Mesenchymal stem cell (in vitro differentiated cells and primary cell): ENCODE data around the gene GPR179.
A peak's percentile ranks its signal among the peaks of the same experiment; 100 is the strongest.

Source experiments
- DNase-seq: peaks from one replicate; pipeline ENCODE4 v3.0.0-alpha.2; 2013
- H2AFZ ChIP-seq: one replicate; pipeline ENCODE4 v1.6.1; 2013; ENCODE audit warnings: low read depth, mild to moderate bottlenecking, control low read depth, inconsistent platforms, low read length, moderate library complexity
- H2AK5ac ChIP-seq: 2 replicates; pipeline ENCODE4 v1.6.1; 2013; ENCODE audit warnings: low read length, moderate library complexity, mild to moderate bottlenecking, inconsistent platforms; ENCODE audit not compliant: severe bottlenecking
- H2BK120ac ChIP-seq: one replicate; pipeline ENCODE4 v1.6.1; 2013; ENCODE audit warnings: low read depth, mild to moderate bottlenecking, inconsistent platforms, low read length, moderate library complexity
- H2BK12ac ChIP-seq, 2 experiments: one replicate each; pipeline ENCODE4 v1.6.1; 2013; ENCODE audit warnings: inconsistent platforms in 2 of 2, low read length in 2 of 2, mild to moderate bottlenecking in 2 of 2, moderate library complexity in 2 of 2, control low read depth in 1 of 2
- H2BK15ac ChIP-seq: one replicate; pipeline ENCODE4 v1.6.1; 2013; ENCODE audit warnings: mild to moderate bottlenecking, low read depth, inconsistent platforms; ENCODE audit not compliant: poor library complexity, severe bottlenecking
- H2BK5ac ChIP-seq: 2 replicates; pipeline ENCODE4 v1.6.1; 2013; ENCODE audit warnings: low read depth, mild to moderate bottlenecking, low read length, control low read depth, inconsistent platforms; ENCODE audit not compliant: poor library complexity, severe bottlenecking
- H3K14ac ChIP-seq, 2 experiments: one replicate each; pipeline ENCODE4 v1.6.1; 2013; ENCODE audit warnings: inconsistent platforms in 2 of 2, low read length in 2 of 2, control low read depth in 1 of 2, mild to moderate bottlenecking in 1 of 2, moderate library complexity in 1 of 2
- H3K18ac ChIP-seq, 2 experiments: one replicate each; pipeline ENCODE4 v1.6.1; 2013; ENCODE audit warnings: inconsistent platforms in 2 of 2, low read length in 2 of 2, control low read depth in 1 of 2, low read depth in 1 of 2, mild to moderate bottlenecking in 1 of 2
- H3K23ac ChIP-seq, 2 experiments: one replicate each; pipeline ENCODE4 v1.6.1; 2013; ENCODE audit warnings: inconsistent platforms in 2 of 2, low read length in 2 of 2, mild to moderate bottlenecking in 2 of 2, moderate library complexity in 2 of 2, control low read depth in 1 of 2
- H3K27ac ChIP-seq: 2 replicates; pipeline ENCODE4 v1.5.1; 2013; ENCODE audit warnings: mild to moderate bottlenecking, moderate library complexity, low read length, control low read depth, inconsistent platforms; ENCODE audit not compliant: poor library complexity, severe bottlenecking
- H3K27me3 ChIP-seq, 2 experiments: 2 replicates each; pipeline versions ENCODE4 v1.6.1 to v1.7.0; 2013; ENCODE audit warnings: low read length in 2 of 2, mild to moderate bottlenecking in 2 of 2, moderate library complexity in 2 of 2, control low read depth in 1 of 2, inconsistent platforms in 1 of 2; ENCODE audit not compliant: control insufficient read depth in 1 of 2, insufficient read depth in 1 of 2
- H3K36me3 ChIP-seq, 2 experiments: 2 replicates each; pipeline versions ENCODE4 v1.6.1 to v1.7.0; 2013; ENCODE audit warnings: low read length in 2 of 2, control low read depth in 1 of 2, inconsistent platforms in 1 of 2, low read depth in 1 of 2, mild to moderate bottlenecking in 1 of 2; ENCODE audit not compliant: insufficient read depth in 2 of 2, control insufficient read depth in 1 of 2
- H3K4ac ChIP-seq, 2 experiments: one replicate each; pipeline ENCODE4 v1.6.1; 2013; ENCODE audit warnings: inconsistent platforms in 2 of 2, low read length in 2 of 2, mild to moderate bottlenecking in 2 of 2, moderate library complexity in 2 of 2, control low read depth in 1 of 2, low read depth in 1 of 2
- H3K4me1 ChIP-seq: 2 replicates; pipeline ENCODE4 v1.6.1; 2013; ENCODE audit warnings: low read depth, low read length, control low read depth; ENCODE audit not compliant: control insufficient read depth, insufficient read depth
- H3K4me2 ChIP-seq: 2 replicates; pipeline ENCODE4 v1.6.1; 2013; ENCODE audit warnings: low read length, mild to moderate bottlenecking, inconsistent platforms; ENCODE audit not compliant: poor library complexity, severe bottlenecking
- H3K4me3 ChIP-seq, 2 experiments: 2 replicates each; pipeline versions ENCODE4 v1.5.1 to v1.7.0; 2013; ENCODE audit warnings: low read length in 2 of 2, mild to moderate bottlenecking in 2 of 2, control low read depth in 1 of 2, low read depth in 1 of 2; ENCODE audit not compliant: insufficient read depth in 1 of 2
- H3K79me1 ChIP-seq: replicated peaks from 2 replicates; pipeline ENCODE4 v1.6.1; 2013; ENCODE audit warnings: mild to moderate bottlenecking, control low read depth, low read length, inconsistent platforms; ENCODE audit not compliant: poor library complexity, severe bottlenecking
- H3K9ac ChIP-seq: 2 replicates; pipeline ENCODE4 v1.7.0; 2013; ENCODE audit warnings: mild to moderate bottlenecking, low read length, moderate library complexity
- H3K9me3 ChIP-seq: 2 replicates; pipeline ENCODE4 v1.7.0; 2013; ENCODE audit warnings: mild to moderate bottlenecking, low read length; ENCODE audit not compliant: control insufficient read depth
- H4K8ac ChIP-seq: one replicate; pipeline ENCODE4 v1.6.1; 2013; ENCODE audit warnings: inconsistent platforms, mild to moderate bottlenecking, low read length, moderate library complexity
- H4K91ac ChIP-seq: one replicate; pipeline ENCODE4 v1.6.1; 2013; ENCODE audit warnings: mild to moderate bottlenecking, low read length, inconsistent platforms
- WGBS: methylation state at CpG from one replicate; pipeline ENCODE4 v1.1.7; 2013; ENCODE audit warnings: mixed read lengths; 5-methylcytosine and 5-hydroxymethylcytosine counted together

The GPR179 gene

DNA sequence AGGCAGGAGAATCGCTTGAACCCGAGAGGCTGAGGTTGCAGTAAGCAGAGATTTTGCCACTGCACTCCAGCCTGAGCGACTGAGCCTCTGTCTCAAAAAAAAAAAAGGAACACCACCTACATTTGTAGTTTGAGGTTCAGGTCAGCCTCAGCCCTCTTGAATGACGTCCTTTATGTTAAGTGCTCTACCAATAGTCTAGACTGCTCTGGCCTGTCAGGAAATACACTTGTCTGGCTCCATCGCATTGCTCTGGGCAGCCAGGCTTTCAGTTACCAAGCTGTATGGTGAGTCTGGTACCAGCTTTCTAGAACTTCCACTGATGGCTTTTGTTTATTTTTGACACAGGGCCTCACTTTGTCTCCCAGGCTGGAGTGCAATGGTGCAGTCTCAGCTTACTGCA lies 19.3 kb upstream of the GPR179 start:
- Histone ChIP-seq H3K14ac (no peak overlapping the region), H3K4me3 (no peak overlapping the region), H3K23ac (no peak overlapping the region), H3K18ac (no peak overlapping the region), H3K4me2 (no peak overlapping the region), H2BK120ac (no peak overlapping the region), H4K91ac (no peak overlapping the region), H3K4ac (no peak overlapping the region), H2BK15ac (no peak overlapping the region), H3K9ac (no peak overlapping the region), H2BK12ac (no peak overlapping the region), H2AFZ (no peak overlapping the region), H4K8ac (no peak overlapping the region), H3K4me1 (peaks cover 6% of the 10 kb centered on the region), H3K9me3 (no peaks in the 10 kb centered on the region), H3K79me1 (peaks cover 38% of the 10 kb centered on the region), H3K27me3 (no peaks in the 10 kb centered on the region), H2AK5ac (no peak overlapping the region), H3K36me3 (peaks cover 24 to 28% of the 10 kb centered on the region in 2 experiments), H2BK5ac (no peak overlapping the region), H3K27ac (no peak overlapping the region)
- 97% methylated on average over 5 of the region's 5 CpGs for WGBS
- no peak for DNase-seq

DNA sequence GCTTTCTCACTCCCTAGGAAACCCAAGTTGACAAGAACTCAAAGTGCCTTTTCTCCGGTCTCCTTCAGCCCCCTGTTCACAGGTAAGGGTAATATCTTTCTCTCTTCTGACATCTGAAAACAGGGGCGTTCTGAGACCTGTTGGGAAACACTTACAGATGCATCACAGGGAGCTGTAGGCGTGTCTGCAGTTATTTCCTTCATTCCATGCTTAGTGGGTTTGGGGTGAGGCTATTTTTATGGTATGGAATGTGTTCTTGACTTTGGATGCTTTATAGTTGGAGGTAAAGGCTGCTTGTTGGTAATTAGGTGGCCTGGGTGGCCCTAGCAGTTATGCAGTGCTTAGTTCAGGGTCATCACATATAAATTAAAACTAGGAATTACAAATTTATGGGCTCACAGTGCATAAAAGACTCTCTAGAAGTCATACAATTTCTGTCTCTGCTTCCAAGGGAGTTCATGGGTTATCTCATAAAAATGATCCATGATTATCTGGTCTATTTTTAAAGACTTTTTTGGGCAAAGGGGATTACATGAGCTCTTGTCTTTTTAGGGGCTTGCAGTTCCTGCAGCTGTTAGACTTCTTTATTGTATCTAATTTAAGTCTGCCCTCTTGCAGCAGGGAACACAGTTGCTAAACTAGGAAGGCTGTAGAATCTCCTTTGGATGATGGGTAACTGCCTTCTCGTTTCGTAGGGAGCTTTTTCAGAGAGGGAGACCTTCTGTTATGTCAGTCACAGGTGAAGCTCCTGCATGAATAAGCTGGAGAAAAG lies 18.1 kb upstream of the GPR179 start:
- Histone ChIP-seq H3K4me1 (peaks cover 11% of the 10 kb centered on the region), H3K4me3 (no peak overlapping the region), H3K4me2 (no peak overlapping the region), H3K9ac (no peak overlapping the region), H3K9me3 (no peaks in the 10 kb centered on the region), H2BK120ac (no peak overlapping the region), H2AFZ (no peak overlapping the region), H3K4ac (no peak overlapping the region), H2BK5ac (no peak overlapping the region), H3K79me1 (peaks cover 38% of the 10 kb centered on the region), H3K14ac (no peak overlapping the region), H3K27me3 (no peaks in the 10 kb centered on the region), H2BK12ac (no peak overlapping the region), H3K27ac (no peak overlapping the region), H4K8ac (no peak overlapping the region), H2AK5ac (no peak overlapping the region), H3K36me3 (peaks cover 18 to 24% of the 10 kb centered on the region in 2 experiments), H2BK15ac (no peak overlapping the region), H3K23ac (no peak overlapping the region), H4K91ac (no peak overlapping the region), H3K18ac (no peak overlapping the region)
- no peak for DNase-seq
- 93% methylated on average over 5 of the region's 5 CpGs for WGBS

DNA sequence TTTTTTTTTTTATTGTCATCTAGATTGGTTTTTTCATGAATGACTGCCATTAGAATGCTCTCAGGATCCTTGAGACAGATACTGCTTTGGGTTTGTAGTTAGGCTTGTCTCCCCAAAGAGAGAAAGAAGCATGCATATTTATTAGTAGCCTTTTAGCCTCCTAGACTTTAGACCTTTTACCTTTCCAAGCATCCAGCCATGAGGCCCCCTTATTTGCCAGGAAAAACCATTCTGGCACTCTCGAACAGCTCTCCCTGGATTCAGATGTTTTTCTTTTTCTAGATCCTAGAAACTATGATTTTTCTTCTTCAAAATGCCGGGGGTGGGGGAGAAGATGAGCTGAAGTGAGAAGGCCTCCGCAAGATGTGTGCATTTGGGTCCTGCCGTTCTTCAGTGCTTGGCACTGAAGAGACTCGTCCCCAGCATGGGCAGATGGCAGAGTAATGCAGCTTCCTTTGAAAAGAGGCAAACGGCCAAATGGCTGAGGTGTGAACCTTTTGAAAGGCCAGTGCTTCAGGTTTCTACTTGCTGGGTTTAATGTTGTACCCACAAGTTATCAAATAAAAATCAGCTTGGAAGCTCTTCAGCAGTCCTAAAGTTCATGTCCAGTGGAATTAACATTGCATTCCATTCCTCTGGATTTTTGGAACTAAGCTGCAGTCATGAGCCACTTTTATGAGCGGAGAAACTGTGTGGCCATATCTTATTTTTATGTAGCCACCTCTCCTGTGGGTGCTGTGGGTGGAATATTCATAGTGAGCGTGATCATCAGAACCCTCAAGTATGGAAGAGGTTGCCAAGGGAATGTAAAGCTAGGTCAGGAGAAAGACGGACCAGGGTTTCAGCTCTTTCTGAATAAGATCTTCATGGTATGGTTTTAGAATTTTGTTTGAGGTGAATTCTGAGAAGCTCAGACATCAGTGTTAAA lies 15.1 kb upstream of the GPR179 start:
- Histone ChIP-seq H3K4me1 (peaks cover 7% of the 10 kb centered on the region), H2BK120ac (no peak overlapping the region), H4K8ac (no peak overlapping the region), H3K18ac (no peak overlapping the region), H2BK5ac (no peak overlapping the region), H2BK12ac (no peak overlapping the region), H3K9me3 (no peaks in the 10 kb centered on the region), H2AK5ac (peak overlapping the region; percentile 5), H3K9ac (no peak overlapping the region), H2BK15ac (no peak overlapping the region), H4K91ac (no peak overlapping the region), H2AFZ (no peak overlapping the region), H3K4me2 (no peak overlapping the region), H3K27ac (no peak overlapping the region), H3K4ac (no peak overlapping the region), H3K23ac (no peak overlapping the region), H3K14ac (no peak overlapping the region), H3K4me3 (no peak overlapping the region), H3K27me3 (no peaks in the 10 kb centered on the region), H3K79me1 (peaks cover 30% of the 10 kb centered on the region), H3K36me3 (peaks cover 7 to 8% of the 10 kb centered on the region in 2 experiments)
- no peak for DNase-seq
- 91% methylated on average over 8 of the region's 9 CpGs for WGBS

DNA sequence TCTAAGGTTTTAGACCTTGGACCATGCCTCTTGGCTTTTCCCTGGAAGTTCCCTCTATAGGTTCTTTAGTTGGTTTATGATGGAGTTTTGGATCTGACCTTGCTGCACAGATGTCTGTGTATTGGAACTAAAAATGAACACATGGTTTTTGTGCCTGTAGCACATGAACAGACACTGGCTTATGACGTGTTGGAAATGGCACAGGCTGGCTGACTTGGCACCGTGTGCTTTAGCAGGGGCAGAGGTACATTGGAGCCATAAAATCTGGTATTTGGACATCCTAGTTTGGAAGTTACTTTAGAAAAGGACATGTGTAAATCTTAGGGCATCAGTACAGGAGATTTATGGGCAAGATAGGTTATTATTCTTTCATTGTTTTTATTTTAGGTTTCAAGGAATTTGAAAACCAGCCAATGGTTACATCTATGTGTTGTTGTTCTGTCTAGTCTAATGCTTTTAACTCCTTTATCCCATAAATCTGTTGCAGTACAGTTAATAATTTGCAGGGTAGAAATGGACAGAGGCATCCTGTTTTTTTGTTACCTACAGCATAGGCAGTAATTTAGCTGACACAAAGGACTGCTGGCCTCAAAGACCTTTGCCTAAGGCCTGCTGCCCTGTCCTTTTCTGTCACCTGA lies 13.8 kb upstream of the GPR179 start:
- Histone ChIP-seq H3K23ac (no peak overlapping the region), H3K4me1 (peaks cover 11% of the 10 kb centered on the region), H4K91ac (no peak overlapping the region), H3K9ac (no peak overlapping the region), H2BK5ac (no peak overlapping the region), H3K18ac (no peak overlapping the region), H4K8ac (no peak overlapping the region), H3K27ac (peak overlapping the region; percentile 14), H3K4me2 (no peak overlapping the region), H3K9me3 (no peaks in the 10 kb centered on the region), H3K4ac (no peak overlapping the region), H3K27me3 (no peaks in the 10 kb centered on the region), H3K14ac (no peak overlapping the region), H3K36me3 (peaks cover 0 to 4% of the 10 kb centered on the region in 2 experiments), H2BK15ac (no peak overlapping the region), H2BK12ac (no peak overlapping the region), H3K79me1 (peaks cover 27% of the 10 kb centered on the region), H3K4me3 (no peak overlapping the region), H2AK5ac (no peak overlapping the region), H2BK120ac (no peak overlapping the region), H2AFZ (no peak overlapping the region)
- 93% methylated on average over 2 of the region's 2 CpGs for WGBS
- no peak for DNase-seq
